ENCODE measurements around the gene BEAN1.
A peak's percentile ranks its signal among the peaks of the same experiment; 100 is the strongest.

Gene BEAN1

GRCh38 chr16:66395806-66396555 is 31.1 kb upstream of the BEAN1 start:
- no peak for DNase-seq

GRCh38 chr16:66397736-66398433 is 29.2 kb upstream of the BEAN1 start:
- DNase-seq: no peak

GRCh38 chr16:66399031-66399430 is 28.1 kb upstream of the BEAN1 start:
- DNase-seq: no peak

GRCh38 chr16:66399930-66400329 is 27.2 kb upstream of the BEAN1 start:
- peak in 1 of 3 experiments; percentile 18 for DNase-seq

- DNase-seq: no peak
These were observed 26.4 kb upstream of the BEAN1 start for GRCh38 chr16:66400503-66401380.

GRCh38 chr16:66401610-66402009 is 25.5 kb upstream of the BEAN1 start:
- DNase-seq: no peak

- no peak for DNase-seq
These were observed 24.9 kb upstream of the BEAN1 start for GRCh38 chr16:66402166-66402565.

GRCh38 chr16:66402591-66403230 is 24.4 kb upstream of the BEAN1 start:
- no peak for DNase-seq

- no peak for DNase-seq
These were observed 23.5 kb upstream of the BEAN1 start for GRCh38 chr16:66403531-66404145.

- no peak for DNase-seq
These were observed 21.9 kb upstream of the BEAN1 start for GRCh38 chr16:66405057-66405783.

GRCh38 chr16:66406534-66407221 is 20.4 kb upstream of the BEAN1 start:
- peak; percentile 51 to 77 (median 63) for DNase-seq

- peak in 2 of 3 experiments; percentile 15 to 16 for DNase-seq
These were observed 18.7 kb upstream of the BEAN1 start for GRCh38 chr16:66408163-66409048.

GRCh38 chr16:66409156-66409555 is 17.9 kb upstream of the BEAN1 start:
- DNase-seq: no peak

GRCh38 chr16:66412182-66412581 is 14.9 kb upstream of the BEAN1 start:
- no peak for DNase-seq

GRCh38 chr16:66414891-66415290 is 12.2 kb upstream of the BEAN1 start:
- no peak for DNase-seq

- DNase-seq: no peak
These were observed 11.0 kb upstream of the BEAN1 start for GRCh38 chr16:66416136-66416535.

GRCh38 chr16:66416939-66417700 is 10.0 kb upstream of the BEAN1 start:
- DNase-seq: no peak

- DNase-seq: no peak
These were observed 8.7 kb upstream of the BEAN1 start for GRCh38 chr16:66418165-66418962.
